Subcutaneous adipose tissue (tissue), 4 donors: ENCODE data around the gene ZNF805. TPM values are rescaled to one million over a fixed set of nuclear protein-coding genes. Genes with fewer than 3 reads are reported as not detected.

Experiments
- CTCF ChIP-seq: fragments of 450-650 bp; IDR thresholded peaks from one replicate; pipeline ENCODE4 v1.5.1; 2016; ENCODE audit warnings: low read depth, mild to moderate bottlenecking, control low read depth, antibody characterized with exemption, moderate library complexity
- total RNA-seq, 4 donors: library from RNA; depleted of rRNA; stranded (reverse); fragments of >200 nt; gene quantifications; one replicate each; pipeline ENCODE4 v1.1.0, GENCODE V29; 2016

The ZNF805 gene
- total RNA-seq, result 10 to 100 TPM; 14.6 to 22.6 (median 17.3) TPM

- no peak for TF ChIP-seq CTCF
Measured at GRCh38 chr19:57240311-57241090, at the start of gene ZNF805. ZNF805 (plus strand) TSS chr19:57240632; CDS start chr19:57240892, 260 bp downstream.

DNA sequence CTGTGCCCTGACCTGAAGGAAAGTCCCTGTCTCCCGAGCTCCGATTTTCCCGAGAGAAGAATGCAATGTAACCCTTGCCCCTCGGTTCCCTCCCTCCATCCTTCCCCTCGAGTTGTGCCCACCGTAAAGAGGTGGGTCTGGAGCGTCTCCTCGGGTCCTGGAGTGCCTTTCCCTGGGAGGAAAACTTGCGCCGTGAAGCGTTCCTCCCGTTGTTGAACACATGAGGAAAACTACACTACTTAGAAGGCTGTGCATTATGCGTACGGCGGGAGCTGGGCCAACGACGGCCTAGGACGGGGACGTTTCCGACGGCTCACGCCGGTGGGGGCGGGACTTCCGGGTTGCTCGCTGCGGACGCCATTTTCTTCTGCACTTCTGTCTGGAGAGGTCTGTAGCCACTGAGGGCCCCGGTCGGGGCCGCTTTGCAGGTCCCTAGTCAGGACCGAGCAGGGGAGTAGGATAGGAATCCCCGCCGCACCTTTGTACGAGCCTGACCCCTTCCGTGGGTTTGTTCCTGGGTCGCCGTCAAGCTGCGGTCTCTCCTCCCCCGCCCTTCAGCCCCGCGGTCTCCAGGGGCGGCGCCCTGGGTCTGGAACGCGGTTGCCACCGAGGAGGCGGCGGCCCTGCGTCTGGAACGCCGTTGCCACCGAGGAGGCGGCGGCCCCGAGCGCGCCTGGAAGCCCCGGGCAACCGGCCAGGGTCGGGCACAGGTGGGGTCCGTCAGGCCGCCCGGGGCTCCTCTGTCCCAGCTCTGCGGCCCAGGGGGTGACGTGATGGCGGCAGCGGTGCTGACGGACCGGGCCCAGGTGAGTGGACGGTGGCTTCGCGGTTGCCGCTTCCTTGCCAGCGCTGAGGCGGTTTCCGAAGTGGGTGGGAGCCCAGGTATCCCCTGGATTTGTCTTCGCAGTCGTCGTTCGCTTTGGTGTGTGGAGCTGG is 49.0 kb upstream of the ZNF805 start, which contains the start of gene ZNF264:
ZNF264 (plus strand) TSS at position 360 of the 936 bp plus-strand sequence; CDS start at position 774, 414 bp downstream.
- no peak for TF ChIP-seq CTCF

GRCh38 chr19:57192077-57192420 is 48.4 kb upstream of the ZNF805 start:
- TF ChIP-seq CTCF, result no peak

DNA sequence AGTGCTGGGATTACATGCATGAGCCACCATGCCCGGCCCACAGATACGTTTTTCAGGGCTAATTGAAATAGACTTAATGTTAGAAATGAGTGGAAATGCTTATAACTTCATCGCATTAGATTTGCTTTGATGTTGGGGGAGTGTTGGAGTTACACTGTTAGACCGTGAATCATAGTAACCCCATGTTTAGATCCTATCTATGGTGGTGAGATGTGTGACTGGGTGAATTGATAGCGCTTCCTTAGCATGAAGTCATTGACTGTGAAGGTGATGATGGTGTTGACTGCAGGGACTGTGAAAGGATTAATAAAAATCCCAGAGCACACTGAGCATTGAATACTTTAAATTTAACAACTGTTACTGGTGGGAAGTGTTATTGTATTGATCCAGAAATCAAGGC is 47.4 kb upstream of the ZNF805 start:
- no peak for TF ChIP-seq CTCF

DNA sequence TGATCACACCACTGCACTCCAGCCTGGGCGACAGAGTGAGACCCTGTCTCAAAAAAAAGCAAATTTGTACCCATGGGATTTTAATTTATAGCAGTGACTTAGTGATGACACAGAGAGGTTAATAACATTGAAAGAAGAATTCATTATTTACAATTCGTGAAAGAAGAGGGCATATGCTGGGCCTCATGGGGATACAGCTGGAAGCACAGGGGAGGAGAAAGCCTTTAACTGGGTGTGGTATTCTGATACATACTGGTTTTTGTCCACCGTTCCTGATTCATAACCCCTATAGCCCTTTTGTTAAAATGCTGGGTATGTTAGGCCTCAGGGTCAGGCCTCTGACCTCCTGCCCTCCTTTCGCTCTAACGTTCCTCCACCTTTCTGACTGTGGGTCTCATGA is 38.3 kb upstream of the ZNF805 start:
- TF ChIP-seq CTCF, result no peak

GRCh38 chr19:57210381-57210780 is 30.1 kb upstream of the ZNF805 start:
- no peak for TF ChIP-seq CTCF

DNA sequence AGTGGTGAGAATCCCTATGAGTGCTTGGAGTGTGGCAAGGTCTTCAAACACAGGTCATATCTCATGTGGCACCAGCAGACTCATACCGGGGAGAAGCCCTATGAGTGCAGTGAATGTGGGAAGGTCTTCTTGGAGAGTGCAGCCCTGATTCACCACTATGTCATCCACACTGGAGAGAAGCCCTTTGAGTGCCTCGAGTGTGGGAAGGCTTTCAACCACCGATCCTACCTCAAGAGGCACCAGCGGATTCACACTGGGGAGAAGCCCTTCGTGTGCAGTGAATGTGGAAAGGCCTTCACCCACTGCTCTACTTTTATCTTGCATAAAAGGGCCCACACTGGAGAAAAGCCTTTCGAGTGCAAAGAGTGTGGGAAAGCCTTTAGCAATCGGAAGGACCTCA is 28.3 kb upstream of the ZNF805 start:
- no peak for TF ChIP-seq CTCF
